IMR-90 (cell line): ENCODE measurements around the gene SMIM41. TPM values are rescaled to one million over a fixed set of nuclear protein-coding genes. Genes with fewer than 3 reads are reported as not detected.

Experiments
- ATAC-seq: fragments of 200-7000 bp; cut with Tn5 transposase; 2 replicates; pipeline ENCODE4 v1.9.1; 2020; ENCODE audit warnings: low read depth, mild to moderate bottlenecking, moderate library complexity
- BruUV-seq: library from RNA; stranded (reverse); fragments of 400-500 nt; replicated peaks from 2 replicates; lab custom pipeline; 2021; lab: Mats Ljungman, UMichigan
- CTCF ChIA-PET: fragments of 300-600 bp; formaldehyde crosslinking; extraction: SDS; loops from one replicate; lab custom pipeline; 2021; ENCODE audit warnings: antibody characterized with exemption; lab: Yijun Ruan, JAX
- POLR2A ChIA-PET: fragments of 300-600 bp; sonication (Branson Sonifier 250); formaldehyde crosslinking; loops from one replicate; lab custom pipeline; 2022; ENCODE audit warnings: antibody characterized with exemption; ENCODE audit not compliant: unreplicated experiment; lab: Charles Lee
- DNase-seq: peaks from one replicate; pipeline ENCODE4 v3.0.0; 2013
- H2AFZ ChIP-seq: replicated peaks from 2 replicates; pipeline ENCODE3; 2013; ENCODE audit warnings: low read length, mild to moderate bottlenecking; ENCODE audit not compliant: poor library complexity
- H2AK5ac ChIP-seq: 2 replicates; pipeline ENCODE4 v1.6.1; 2013; ENCODE audit warnings: low read depth, low read length, inconsistent platforms
- H2AK9ac ChIP-seq: replicated peaks from 2 replicates; pipeline ENCODE3; 2013; ENCODE audit warnings: mild to moderate bottlenecking, low read depth, low read length, moderate library complexity; ENCODE audit not compliant: poor library complexity
- H2BK120ac ChIP-seq: 2 replicates; pipeline ENCODE4 v1.6.1; 2013; ENCODE audit warnings: low read depth, low read length, inconsistent platforms
- H2BK15ac ChIP-seq: 3 replicates; pipeline ENCODE4 v1.6.1; 2013; ENCODE audit warnings: low read depth, low read length, inconsistent platforms
- H2BK20ac ChIP-seq: 2 replicates; pipeline ENCODE4 v1.6.1; 2013; ENCODE audit warnings: low read depth, mild to moderate bottlenecking, inconsistent platforms, low read length, moderate library complexity
- H2BK5ac ChIP-seq: 2 replicates; pipeline ENCODE4 v1.6.1; 2013; ENCODE audit warnings: mild to moderate bottlenecking, low read depth, low read length, inconsistent platforms; ENCODE audit not compliant: poor library complexity, severe bottlenecking
- H3K14ac ChIP-seq: replicated peaks from 2 replicates; pipeline ENCODE4 v1.6.1; 2013; ENCODE audit warnings: low read depth, low read length, inconsistent platforms
- H3K18ac ChIP-seq: 2 replicates; pipeline ENCODE4 v1.6.1; 2013; ENCODE audit warnings: low read depth, low read length, control low read depth
- H3K23ac ChIP-seq: 2 replicates; pipeline ENCODE4 v1.6.1; 2013; ENCODE audit warnings: low read depth, low read length, inconsistent platforms
- H3K27ac ChIP-seq: 2 replicates; pipeline ENCODE4 v1.5.1; 2013; ENCODE audit warnings: mild to moderate bottlenecking, control low read depth, low read length; ENCODE audit not compliant: insufficient read depth
- H3K27me3 ChIP-seq: 2 replicates; pipeline ENCODE4 v1.6.1; 2013; ENCODE audit warnings: low read length; ENCODE audit not compliant: control insufficient read depth, insufficient read depth
- H3K36me3 ChIP-seq: 2 replicates; pipeline ENCODE4 v1.6.1; 2013; ENCODE audit warnings: low read length, mixed read lengths; ENCODE audit not compliant: control insufficient read depth, insufficient read depth
- H3K4ac ChIP-seq: 2 replicates; pipeline ENCODE4 v1.6.1; 2013; ENCODE audit warnings: low read depth, low read length, inconsistent platforms
- H3K4me1 ChIP-seq: 2 replicates; pipeline ENCODE4 v1.6.1; 2013; ENCODE audit warnings: low read length, mixed read lengths; ENCODE audit not compliant: control insufficient read depth, insufficient read depth
- H3K4me2 ChIP-seq: 2 replicates; pipeline ENCODE4 v1.6.1; 2013; ENCODE audit warnings: low read depth, mild to moderate bottlenecking, control low read depth, low read length, moderate library complexity
- H3K4me3 ChIP-seq: 2 replicates; pipeline ENCODE4 v1.5.1; 2013; ENCODE audit warnings: low read depth, mild to moderate bottlenecking, control low read depth, low read length, moderate library complexity; ENCODE audit not compliant: insufficient read depth
- H3K56ac ChIP-seq: 2 replicates; pipeline ENCODE4 v1.6.1; 2013; ENCODE audit warnings: low read length, inconsistent platforms; ENCODE audit not compliant: insufficient read depth; ENCODE audit errors: extremely low read depth
- H3K79me1 ChIP-seq, 2 experiments: 2 replicates each; pipeline ENCODE4 v1.6.1; 2013; ENCODE audit warnings: low read length in 2 of 2, inconsistent platforms in 1 of 2, low read depth in 1 of 2
- H3K9ac ChIP-seq: 2 replicates; pipeline ENCODE4 v1.6.1; 2013; ENCODE audit warnings: low read depth, low read length, control low read depth
- H3K9me1 ChIP-seq: 2 replicates; pipeline ENCODE4 v1.6.1; 2013; ENCODE audit warnings: low read length, inconsistent platforms; ENCODE audit not compliant: insufficient read depth
- H3K9me3 ChIP-seq: 2 replicates; pipeline ENCODE4 v1.6.1; 2013; ENCODE audit warnings: low read length; ENCODE audit not compliant: control insufficient read depth, insufficient read depth
- H4K20me1 ChIP-seq: 2 replicates; pipeline ENCODE4 v1.6.1; 2013; ENCODE audit warnings: low read length, inconsistent platforms; ENCODE audit not compliant: insufficient read depth
- H4K5ac ChIP-seq: 2 replicates; pipeline ENCODE4 v1.6.1; 2013; ENCODE audit warnings: mild to moderate bottlenecking, low read depth, low read length, control low read depth
- H4K8ac ChIP-seq, 2 experiments: 2 replicates each; pipeline ENCODE4 v1.6.1; 2013; ENCODE audit warnings: low read depth in 2 of 2, low read length in 2 of 2, control low read depth in 1 of 2, inconsistent platforms in 1 of 2
- H4K91ac ChIP-seq: 2 replicates; pipeline ENCODE4 v1.6.1; 2013; ENCODE audit warnings: low read depth, low read length, inconsistent platforms; ENCODE audit not compliant: insufficient read depth
- BHLHE40 ChIP-seq: fragments of 150-350 bp; IDR thresholded peaks from 2 replicates; pipeline ENCODE4 v1.6.1; 2016; ENCODE audit warnings: mild to moderate bottlenecking, low read depth, low read length
- CEBPB ChIP-seq: IDR thresholded peaks from 2 replicates; pipeline ENCODE4 v1.6.1; 2012; ENCODE audit warnings: low read depth, low read length, improper control_type of control experiment
- CHD1 ChIP-seq: IDR thresholded peaks from 2 replicates; pipeline ENCODE4 v1.6.1; 2012; ENCODE audit warnings: low read depth, low read length, improper control_type of control experiment
- CTCF ChIP-seq: conservative IDR thresholded peaks from 2 replicates; pipeline ENCODE4 v1.5.1; 2012; ENCODE audit warnings: mild to moderate bottlenecking, low read depth, low read length, improper control_type of control experiment
- ELK1 ChIP-seq: fragments of 150-350 bp; IDR thresholded peaks from 2 replicates; pipeline ENCODE4 v1.6.1; 2016; ENCODE audit warnings: low read depth, mild to moderate bottlenecking, low read length, moderate library complexity, borderline replicate concordance
- FOS ChIP-seq: fragments of 150-350 bp; IDR thresholded peaks from 2 replicates; pipeline ENCODE4 v1.6.1; 2016; ENCODE audit warnings: low read depth, low read length
- MAFK ChIP-seq: IDR thresholded peaks from 2 replicates; pipeline ENCODE4 v1.6.1; 2012; ENCODE audit warnings: low read depth, low read length, improper control_type of control experiment
- MAZ ChIP-seq: IDR thresholded peaks from 2 replicates; pipeline ENCODE4 v1.6.1; 2012; ENCODE audit warnings: low read depth, mild to moderate bottlenecking, low read length, improper control_type of control experiment, moderate library complexity, borderline replicate concordance
- MXI1 ChIP-seq: IDR thresholded peaks from 2 replicates; pipeline ENCODE4 v1.6.1; 2012; ENCODE audit warnings: low read depth, mild to moderate bottlenecking, low read length, moderate library complexity, borderline replicate concordance
- NFE2L2 ChIP-seq: fragments of 150-350 bp; IDR thresholded peaks from 2 replicates; pipeline ENCODE4 v1.6.1; 2016; ENCODE audit warnings: low read depth, mild to moderate bottlenecking, low read length
- RAD21 ChIP-seq: IDR thresholded peaks from 2 replicates; pipeline ENCODE4 v1.6.1; 2012; ENCODE audit warnings: low read length, improper control_type of control experiment
- RCOR1 ChIP-seq: IDR thresholded peaks from 2 replicates; pipeline ENCODE4 v1.6.1; 2012; ENCODE audit warnings: mild to moderate bottlenecking, low read length, improper control_type of control experiment; ENCODE audit not compliant: insufficient replicate concordance
- RFX5 ChIP-seq: IDR thresholded peaks from 2 replicates; pipeline ENCODE4 v1.8.0; 2012; ENCODE audit warnings: low read depth, mild to moderate bottlenecking, low read length, moderate library complexity
- SMC3 ChIP-seq: fragments of 150-350 bp; IDR thresholded peaks from 2 replicates; pipeline ENCODE4 v1.6.1; 2016; ENCODE audit warnings: low read depth, mild to moderate bottlenecking, antibody characterized with exemption, low read length, moderate library complexity
- USF2 ChIP-seq: fragments of 150-350 bp; IDR thresholded peaks from 2 replicates; pipeline ENCODE4 v1.6.1; 2017; ENCODE audit warnings: mild to moderate bottlenecking, antibody characterized with exemption, low read length, low read depth
- WGBS, 2 experiments: methylation state at CpG; one replicate each; pipeline versions ENCODE4 v1.1.5 to v1.1.7; 2013; ENCODE audit warnings: missing lambda C conversion rate in 2 of 2; ENCODE audit not compliant: insufficient read length in 1 of 2; ENCODE audit errors: extremely low coverage in 2 of 2; 5-methylcytosine and 5-hydroxymethylcytosine counted together
- dilution Hi-C: fragments of 300-500 bp; cut with HindIII; formaldehyde crosslinking; loops from one replicate; pipeline ENCODE4 v1.14.3; 2018; ENCODE audit warnings: low sequenced_read_pairs; ENCODE audit not compliant: unreplicated experiment
- in situ Hi-C: fragments of 300-500 bp; cut with MboI; formaldehyde crosslinking; loops from 3 replicates; pipeline ENCODE4 v1.14.3; 2019; ENCODE audit warnings: low sequenced_read_pairs, inconsistent platforms, mixed read lengths
- intact Hi-C: fragments of 100-400 bp; cut with micrococcal nuclease; formaldehyde crosslinking; loops from 2 replicates; pipeline ENCODE4 v1.10.0; 2022
- polyA plus RNA-seq, 3 experiments: library from polyadenylated mRNA; depleted of rRNA; stranded (reverse); fragments of >200 nt; gene quantifications; 2 replicates each; pipeline ENCODE4 v1.2.3, GENCODE V29; 2012; ENCODE audit warnings: low replicate concordance in 1 of 3
- total RNA-seq: library from RNA; depleted of rRNA; stranded (reverse); fragments of >200 nt; gene quantifications from 2 replicates; pipeline ENCODE4 v1.2.3, GENCODE V29; 2012

SMIM41 gene
- total and polyA plus RNA-seq, 2 of the 4 experiments (the other 2 are of a cell fraction) = not detected

- H3K14ac ChIP-seq = no peak overlapping the region
- no peak overlapping the region for H2AK9ac ChIP-seq
- H2BK5ac ChIP-seq = no peak overlapping the region
- H3K27ac ChIP-seq = no peak overlapping the region
- H3K79me1 ChIP-seq = peaks cover 0 to 71% of the 10 kb centered on the region in 2 experiments; a peak in 2 of 4 replicates
- H3K9me3 ChIP-seq = no peaks in the 10 kb centered on the region
- 0 out of 2 replicates have a peak overlapping the region, but pooled peaks have one; percentile 27 for H2AK5ac ChIP-seq
- H3K18ac ChIP-seq = no peak overlapping the region
- H3K4me3 ChIP-seq = no peak overlapping the region
- no peak overlapping the region for H4K8ac ChIP-seq
- TF ChIP-seq FOS = no peak
- no peak for TF ChIP-seq RAD21
- no peak for TF ChIP-seq MXI1
- no peak for TF ChIP-seq RCOR1
- TF ChIP-seq USF2 = no peak
- no peak for TF ChIP-seq CHD1
- no peak for TF ChIP-seq BHLHE40
- no peak for TF ChIP-seq CEBPB
- TF ChIP-seq RFX5 = no peak
- TF ChIP-seq ELK1 = no peak
- TF ChIP-seq MAZ = no peak
- no peak for TF ChIP-seq CTCF
- no peak for TF ChIP-seq NFE2L2
- TF ChIP-seq SMC3 = no peak
- TF ChIP-seq MAFK = no peak
- no peak overlapping the region for H3K4me2 ChIP-seq
- intact Hi-C loops (no loop called here), dilution Hi-C loops (no loop called here), in situ Hi-C loops (no loop called here)
- no peak overlapping the region for H3K23ac ChIP-seq
- H3K9me1 ChIP-seq = peaks cover 14% of the 10 kb centered on the region; the same call in 1 of the 2 replicates
- ChIA-PET CTCF (no interaction called here), POLR2A (no interaction called here)
- no peak overlapping the region for H3K4ac ChIP-seq
- no TSS peak for BruUV-seq
- H3K36me3 ChIP-seq = peaks cover under 1% of the 10 kb centered on the region
- 85% methylated on average over 3 of the region's 4 CpGs; no CpG with 5 or more reads in 1 of the 2 experiments for WGBS, 2 experiments
- peaks cover 18% of the 10 kb centered on the region for H3K4me1 ChIP-seq
- ATAC-seq = no peak
- peaks cover 31% of the 10 kb centered on the region for H4K20me1 ChIP-seq
- no peaks in the 10 kb centered on the region for H3K27me3 ChIP-seq
- H2BK120ac ChIP-seq = no peak overlapping the region
- DNase-seq = no peak
- H2BK15ac ChIP-seq = no peak overlapping the region
- H3K56ac ChIP-seq = no peak overlapping the region
- H2BK20ac ChIP-seq = no peak overlapping the region
- no peak overlapping the region for H4K5ac ChIP-seq
- no peak overlapping the region for H2AFZ ChIP-seq
- no peak overlapping the region for H3K9ac ChIP-seq
- H4K91ac ChIP-seq = no peak overlapping the region
Observed at GRCh38 chr12:52049286-52049685, 30.2 kb upstream of the SMIM41 start.
